HUES48 (cell line): ENCODE results near the gene KLLN.
"Not testable (repeated sequence)": the region's sequence is repeated elsewhere in the genome, so short reads cannot be mapped to it uniquely, and the experiment has no call there.

Experiments
- H3K27ac ChIP-seq: one replicate; pipeline ENCODE4 v1.7.0; 2013; ENCODE audit warnings: low read depth, low read length, inconsistent platforms
- H3K27me3 ChIP-seq: 2 replicates; pipeline ENCODE4 v1.6.1; 2013; ENCODE audit warnings: mild to moderate bottlenecking, low read length; ENCODE audit not compliant: control insufficient read depth, insufficient read depth
- H3K36me3 ChIP-seq: 2 replicates; pipeline ENCODE4 v1.6.1; 2013; ENCODE audit warnings: low read length; ENCODE audit not compliant: control insufficient read depth, insufficient read depth
- H3K4me1 ChIP-seq: 2 replicates; pipeline ENCODE4 v1.6.1; 2013; ENCODE audit warnings: mild to moderate bottlenecking, low read length; ENCODE audit not compliant: control insufficient read depth, insufficient read depth
- H3K4me3 ChIP-seq: 2 replicates; pipeline ENCODE4 v1.5.1; 2013; ENCODE audit warnings: mild to moderate bottlenecking, low read depth, low read length
- H3K9ac ChIP-seq: 2 replicates; pipeline ENCODE4 v1.6.1; 2013; ENCODE audit warnings: mild to moderate bottlenecking, low read depth, low read length, moderate library complexity
- H3K9me3 ChIP-seq: 2 replicates; pipeline ENCODE4 v1.6.1; 2013; ENCODE audit warnings: low read length; ENCODE audit not compliant: control insufficient read depth, insufficient read depth

The KLLN gene, protein sequence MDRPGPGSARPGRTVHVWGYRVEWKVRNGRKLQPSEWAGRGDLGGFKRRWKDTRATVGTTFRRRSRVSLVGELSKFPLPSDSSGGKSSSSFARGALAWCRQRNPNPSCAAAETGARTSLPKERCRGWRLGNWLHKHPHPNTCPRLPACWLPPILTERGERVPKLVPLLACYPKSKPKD

GRCh38 chr10:87863053-87863943 lies at the start of gene KLLN, which contains the start of gene PTEN:
TSS of gene KLLN (minus strand) at chr10:87863533. CDS start at chr10:87862487, 1,046 bp downstream.
TSS of gene PTEN (plus strand) at chr10:87863625. CDS start at chr10:87864470, 845 bp downstream.
- Histone ChIP-seq H3K9me3 (no peaks in the 10 kb centered on the region), H3K27me3 (0 out of 2 replicates have a peak, but pooled peaks cover 4% of the 10 kb centered on the region), H3K27ac (peak within 1 kb of the TSS; percentile 96), H3K36me3 (peaks cover 6% of the 10 kb centered on the region; the same call in 1 of the 2 replicates), H3K9ac (peak within 1 kb of the TSS; percentile 91), H3K4me3 (peak within 1 kb of the TSS; percentile 92), H3K4me1 (peaks cover 25% of the 10 kb centered on the region)

DNA sequence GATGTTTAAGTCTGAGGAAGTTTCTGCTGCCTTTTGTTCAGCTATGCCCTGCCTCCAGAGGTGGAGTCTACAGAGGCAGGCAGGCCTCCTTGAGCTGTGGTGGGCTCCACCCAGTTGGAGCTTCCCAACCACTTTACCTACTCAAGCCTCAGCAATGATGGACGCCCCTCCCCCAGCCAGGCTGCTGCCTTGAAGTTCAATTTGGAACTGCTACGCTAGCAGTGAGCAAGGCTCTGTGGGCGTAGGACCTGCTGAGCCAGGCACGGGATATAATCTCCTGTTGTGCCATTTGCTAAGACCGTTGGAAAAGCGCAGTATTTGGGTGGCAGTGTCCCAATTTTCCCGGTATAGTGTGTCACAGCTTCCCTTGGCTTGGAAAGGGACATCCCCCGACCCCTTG lies 40.1 kb upstream of the KLLN start:
- not testable (repeated sequence) for H3K9ac ChIP-seq, H3K4me1 ChIP-seq, H3K36me3 ChIP-seq, H3K27me3 ChIP-seq, H3K4me3 ChIP-seq, H3K27ac ChIP-seq, H3K9me3 ChIP-seq

- not testable (repeated sequence) for H3K27ac ChIP-seq, H3K36me3 ChIP-seq, H3K4me3 ChIP-seq, H3K9me3 ChIP-seq, H3K27me3 ChIP-seq, H3K9ac ChIP-seq, H3K4me1 ChIP-seq
Observed at GRCh38 chr10:87897957-87898356, 34.6 kb upstream of the KLLN start.

DNA sequence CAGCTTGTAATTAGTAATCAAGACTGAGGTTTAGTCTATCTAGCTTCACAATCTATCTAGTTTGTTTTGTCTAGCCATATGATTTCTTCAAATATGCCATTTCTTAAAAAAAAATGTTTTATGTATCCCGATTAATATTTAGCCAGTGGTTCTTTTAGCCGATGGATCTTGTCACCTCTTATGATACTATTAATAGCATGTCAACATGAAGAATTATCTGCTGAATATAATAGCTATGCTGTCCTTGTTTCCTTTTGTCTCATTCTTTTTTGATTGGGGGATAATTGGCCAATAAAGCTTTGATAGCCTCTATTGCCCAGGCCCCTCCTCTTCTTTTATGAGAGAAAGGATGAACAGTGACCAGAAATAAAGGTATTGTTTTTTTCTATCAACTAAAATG lies 32.9 kb upstream of the KLLN start:
- H3K4me3 ChIP-seq = no peak overlapping the region
- peaks cover 8% of the 10 kb centered on the region; the same call in 1 of the 2 replicates for H3K36me3 ChIP-seq
- H3K9me3 ChIP-seq = no peaks in the 10 kb centered on the region
- H3K4me1 ChIP-seq = no peaks in the 10 kb centered on the region
- H3K27ac ChIP-seq = no peak overlapping the region
- no peak overlapping the region for H3K9ac ChIP-seq
- no peaks in the 10 kb centered on the region for H3K27me3 ChIP-seq

DNA sequence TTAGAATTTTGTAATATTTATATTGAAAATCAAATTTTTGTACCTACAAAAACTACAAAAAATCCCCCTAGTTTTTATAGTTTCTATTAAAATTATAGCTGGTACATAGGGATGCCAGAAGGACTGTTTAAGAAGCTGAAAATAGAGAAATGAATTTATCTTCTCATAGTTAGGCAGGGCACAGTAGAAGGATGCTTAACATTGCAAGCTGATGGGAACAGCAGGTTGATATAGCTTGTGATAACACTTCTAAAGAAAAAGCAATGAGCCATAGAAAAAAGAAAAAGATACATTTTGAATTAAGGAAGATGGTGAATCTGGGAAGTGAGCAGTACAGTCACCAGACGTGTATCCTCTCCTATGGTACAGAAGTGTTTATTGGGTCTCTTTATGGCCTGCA lies 32.1 kb upstream of the KLLN start:
- Histone ChIP-seq H3K9ac (no peak overlapping the region), H3K4me1 (no peaks in the 10 kb centered on the region), H3K27me3 (no peaks in the 10 kb centered on the region), H3K9me3 (no peaks in the 10 kb centered on the region), H3K4me3 (no peak overlapping the region), H3K27ac (no peak overlapping the region), H3K36me3 (peaks cover 8% of the 10 kb centered on the region; the same call in 1 of the 2 replicates)

GRCh38 chr10:87887548-87888289 lies 24.4 kb upstream of the KLLN start:
- no peak overlapping the region for H3K9ac ChIP-seq
- H3K9me3 ChIP-seq = peaks cover 7% of the 10 kb centered on the region; the same call in 1 of the 2 replicates
- H3K27me3 ChIP-seq = no peaks in the 10 kb centered on the region
- H3K4me3 ChIP-seq = no peak overlapping the region
- H3K36me3 ChIP-seq = peaks cover 16% of the 10 kb centered on the region
- no peak overlapping the region for H3K27ac ChIP-seq
- no peaks in the 10 kb centered on the region for H3K4me1 ChIP-seq

DNA sequence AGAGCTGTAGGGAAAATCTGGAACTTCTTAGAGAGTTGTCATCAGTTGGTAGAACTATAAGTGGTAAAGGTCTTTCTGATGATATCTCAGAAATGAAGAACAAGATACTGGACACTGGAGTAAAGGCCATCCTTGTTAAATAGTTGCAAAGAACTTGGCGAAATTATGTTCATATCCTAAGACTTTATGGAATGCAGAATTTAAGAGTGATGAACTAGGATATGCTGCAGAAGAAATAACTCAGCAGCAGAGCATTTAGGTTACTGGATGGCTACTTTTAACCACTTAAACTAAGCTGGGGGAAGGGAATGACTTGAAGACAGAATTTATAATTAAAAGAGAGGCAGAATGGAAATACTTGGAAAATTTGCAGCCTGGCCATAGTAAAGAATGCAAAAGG lies 23.8 kb upstream of the KLLN start:
- H3K4me1 ChIP-seq = no peaks in the 10 kb centered on the region
- H3K9me3 ChIP-seq = peaks cover 7% of the 10 kb centered on the region; the same call in 1 of the 2 replicates
- H3K27ac ChIP-seq = no peak overlapping the region
- no peak overlapping the region for H3K4me3 ChIP-seq
- H3K9ac ChIP-seq = no peak overlapping the region
- no peaks in the 10 kb centered on the region for H3K27me3 ChIP-seq
- H3K36me3 ChIP-seq = peaks cover 16% of the 10 kb centered on the region

GRCh38 chr10:87886635-87887034 lies 23.3 kb upstream of the KLLN start:
- Histone ChIP-seq H3K9me3 (peaks cover 7% of the 10 kb centered on the region; the same call in 1 of the 2 replicates), H3K27ac (no peak overlapping the region), H3K36me3 (peaks cover 16% of the 10 kb centered on the region), H3K27me3 (no peaks in the 10 kb centered on the region), H3K4me3 (no peak overlapping the region), H3K4me1 (no peaks in the 10 kb centered on the region), H3K9ac (no peak overlapping the region)

DNA sequence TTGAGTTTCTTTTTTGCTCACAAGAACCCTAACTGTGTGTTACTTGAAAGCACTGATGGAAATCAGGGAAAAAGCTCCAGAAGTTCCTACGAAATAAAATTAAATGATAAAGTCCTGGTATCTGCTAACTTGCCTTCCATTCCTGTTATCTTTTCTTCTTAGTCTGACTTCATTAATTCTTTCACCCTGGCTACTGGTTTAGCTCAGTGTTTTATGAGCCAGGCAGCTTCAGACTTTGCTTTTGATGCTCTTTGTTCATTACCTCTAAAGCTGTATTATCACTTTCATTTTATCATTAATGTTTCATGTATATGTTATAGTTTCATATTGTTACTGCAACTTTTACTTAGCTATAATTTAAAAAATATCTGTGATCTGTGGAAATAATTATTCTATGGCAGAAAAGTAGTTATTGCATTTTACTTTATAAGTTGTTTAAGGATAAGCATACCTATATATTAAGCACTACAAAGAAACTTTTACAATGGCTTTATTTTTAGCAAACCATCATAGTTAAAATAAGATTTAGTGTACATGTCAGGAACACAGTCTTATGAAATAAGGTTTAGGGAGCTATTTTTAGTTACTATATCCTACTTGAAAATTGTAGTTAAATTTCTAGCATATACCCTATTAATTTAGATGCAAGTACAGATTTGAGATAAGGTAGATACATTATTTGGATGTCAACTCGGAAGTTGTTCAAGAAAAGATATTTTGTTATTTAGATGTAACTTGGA lies 19.4 kb upstream of the KLLN start:
- H3K4me3 ChIP-seq = no peak overlapping the region
- H3K9ac ChIP-seq = no peak overlapping the region
- H3K27me3 ChIP-seq = no peaks in the 10 kb centered on the region
- H3K9me3 ChIP-seq = peaks cover 7% of the 10 kb centered on the region; the same call in 1 of the 2 replicates
- no peaks in the 10 kb centered on the region for H3K4me1 ChIP-seq
- peaks cover 23% of the 10 kb centered on the region for H3K36me3 ChIP-seq
- no peak overlapping the region for H3K27ac ChIP-seq

GRCh38 chr10:87881373-87882059 lies 18.2 kb upstream of the KLLN start:
- not testable (repeated sequence) for H3K4me3 ChIP-seq

More at GRCh38 chr10:87881373-87882059, 18.2 kb upstream of the KLLN start:
- peaks cover 20% of the 10 kb centered on the region for H3K36me3 ChIP-seq
- H3K9ac ChIP-seq, H3K27ac ChIP-seq, H3K27me3 ChIP-seq, H3K9me3 ChIP-seq, H3K4me1 ChIP-seq: not testable (repeated sequence)
